D721Med (cell line): Measurements from ENCODE around the gene P4HA3.

Source experiments
- DNase-seq: peaks from one replicate; pipeline ENCODE4 v3.0.0; 2011; ENCODE audit warnings: low spot score; ENCODE audit not compliant: insufficient read length
- FAIRE-seq: peaks from 2 replicates; lab custom pipeline; 2011; peaks lifted over from hg19 to GRCh38; lab: Jason Lieb, UNC
- CTCF ChIP-seq: IDR thresholded peaks from 2 replicates; pipeline ENCODE4 v1.5.1; 2012; ENCODE audit warnings: mild to moderate bottlenecking, control low read depth; ENCODE audit not compliant: insufficient read depth; ENCODE audit errors: missing control alignments

P4HA3 gene

DNA sequence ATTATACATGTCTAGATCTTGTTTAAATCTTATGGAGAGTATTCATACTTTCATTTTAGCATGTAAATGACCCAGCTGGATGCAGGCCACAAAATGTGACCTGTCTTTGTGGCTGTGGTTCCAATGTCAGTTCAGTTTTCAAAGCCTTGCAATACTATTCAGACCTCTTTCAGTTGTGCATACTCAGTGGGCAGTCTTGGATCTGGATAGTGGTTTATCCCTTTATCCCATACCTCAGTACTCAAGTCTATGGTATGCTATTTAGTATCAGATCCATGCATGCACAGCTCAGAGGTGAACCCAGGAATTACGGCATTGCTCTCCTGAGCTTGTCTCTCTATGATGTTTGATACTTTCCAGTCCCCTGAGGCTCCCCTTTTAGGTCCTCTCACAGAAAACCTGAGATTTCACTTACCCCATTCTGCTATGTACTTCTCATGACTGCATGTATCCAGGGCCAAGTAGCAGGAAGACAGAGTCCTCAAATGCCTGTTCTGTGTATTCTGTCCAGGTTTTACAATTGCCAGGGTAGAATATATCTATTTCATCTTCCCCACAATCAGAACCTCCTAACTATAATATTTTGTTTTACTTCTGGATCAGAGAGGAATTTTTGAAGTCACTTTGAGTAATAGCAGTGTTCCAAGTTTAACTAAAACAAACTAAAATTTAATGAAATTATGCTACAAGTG lies 6.9 kb upstream of the P4HA3 start:
- DNase-seq (no peak), FAIRE-seq (no peak)
- no peak for TF ChIP-seq CTCF

DNA sequence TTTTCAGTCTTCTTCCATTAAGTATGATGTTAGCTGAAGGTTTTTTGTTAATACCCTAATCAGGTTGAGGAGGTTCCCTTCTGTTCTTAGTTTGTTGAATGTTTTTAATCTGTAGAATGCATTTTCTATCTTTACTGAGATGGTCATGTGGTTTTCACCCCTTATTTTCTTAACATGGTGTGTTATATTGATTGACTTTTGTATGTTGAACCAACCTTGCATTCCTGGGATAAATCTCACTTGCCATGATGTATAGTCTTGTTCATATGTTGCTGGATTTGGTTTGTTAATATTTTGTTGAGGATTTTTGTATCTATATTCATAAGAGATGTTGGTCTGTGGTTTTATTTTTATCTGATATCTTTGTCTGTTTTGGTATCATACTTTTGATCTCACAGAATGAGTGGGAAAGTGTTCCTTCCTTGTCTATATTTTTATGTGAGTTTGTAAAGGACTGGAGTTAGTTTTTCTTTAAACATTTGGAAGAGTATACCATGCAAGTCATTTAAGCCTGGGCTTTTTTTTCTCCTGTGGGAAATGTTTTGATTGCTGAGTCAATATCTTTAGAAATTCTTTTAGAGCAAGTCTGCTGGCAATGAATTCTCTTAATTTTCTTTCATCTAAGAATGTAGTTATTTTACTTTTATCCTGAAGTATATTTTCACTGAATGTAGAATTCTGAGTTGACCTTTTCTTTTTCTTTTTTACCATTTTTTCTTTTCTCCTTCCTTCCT lies 5.5 kb upstream of the P4HA3 start:
- TF ChIP-seq CTCF, result no peak
- DNase-seq (no peak), FAIRE-seq (no peak)

GRCh38 chr11:74312326-74312725 lies 886 bp upstream of the P4HA3 start:
- TF ChIP-seq CTCF, result no peak
- FAIRE-seq (no peak), DNase-seq (no peak)

DNA sequence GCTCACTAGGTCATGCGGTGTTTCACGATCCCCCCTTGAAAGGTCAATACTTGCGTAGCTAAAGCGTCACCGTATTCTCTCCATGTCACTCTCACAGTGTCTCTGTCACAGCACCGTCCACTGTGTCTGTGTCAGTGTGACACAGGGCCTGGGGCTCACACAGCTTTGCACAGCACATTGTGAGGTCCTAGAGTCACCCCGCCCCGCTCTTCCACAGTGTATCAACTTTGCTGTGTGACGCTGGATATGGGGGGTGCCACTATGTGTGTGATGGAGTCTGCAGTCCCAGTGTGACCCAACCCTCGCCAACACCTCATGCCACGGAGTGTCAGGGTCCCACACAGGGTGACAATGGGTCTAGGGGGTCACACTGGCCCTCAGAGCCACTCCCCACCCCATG lies 583 bp downstream of the P4HA3 start:
- TF ChIP-seq CTCF, result no peak
- FAIRE-seq (no peak), DNase-seq (no peak)

- no peak for DNase-seq
- FAIRE-seq, result no peak
- TF ChIP-seq CTCF, result no peak
Measured at GRCh38 chr11:74307434-74307833, 4.0 kb downstream of the P4HA3 start.

- FAIRE-seq (no peak), DNase-seq (no peak)
- TF ChIP-seq CTCF, result no peak
Measured at GRCh38 chr11:74306435-74307175, 4.8 kb downstream of the P4HA3 start.
